Muscle layer of duodenum (tissue), 2 donors: Measurements from ENCODE around the gene CALB2.

Source experiments
- H3K27ac ChIP-seq: one replicate; pipeline ENCODE4 v1.7.0; 2013; ENCODE audit warnings: mild to moderate bottlenecking, low read length
- H3K27me3 ChIP-seq: one replicate; pipeline ENCODE4 v1.7.0; 2013; ENCODE audit warnings: low read depth, mild to moderate bottlenecking, control low read depth, low read length
- H3K36me3 ChIP-seq, 2 donors: one replicate each; pipeline ENCODE4 v1.7.0; 2013; ENCODE audit warnings: low read length in 2 of 2, control low read depth in 1 of 2, mild to moderate bottlenecking in 1 of 2; ENCODE audit not compliant: insufficient read depth in 2 of 2, control insufficient read depth in 1 of 2
- H3K4me1 ChIP-seq, 2 donors: one replicate each; pipeline ENCODE4 v1.7.0; 2013; ENCODE audit warnings: low read length in 2 of 2, mild to moderate bottlenecking in 2 of 2, control low read depth in 1 of 2, moderate library complexity in 1 of 2; ENCODE audit not compliant: insufficient read depth in 2 of 2, control insufficient read depth in 1 of 2
- H3K4me3 ChIP-seq, 2 donors: one replicate each; pipeline ENCODE4 v1.7.0; 2013; ENCODE audit warnings: low read length in 2 of 2, low read depth in 1 of 2, mild to moderate bottlenecking in 1 of 2
- H3K9me3 ChIP-seq, 2 donors: one replicate each; pipeline ENCODE4 v1.7.0; 2013; ENCODE audit warnings: low read length in 2 of 2, control low read depth in 1 of 2, mild to moderate bottlenecking in 1 of 2; ENCODE audit not compliant: control insufficient read depth in 1 of 2
- donor health status: healthy.

Gene CALB2

DNA sequence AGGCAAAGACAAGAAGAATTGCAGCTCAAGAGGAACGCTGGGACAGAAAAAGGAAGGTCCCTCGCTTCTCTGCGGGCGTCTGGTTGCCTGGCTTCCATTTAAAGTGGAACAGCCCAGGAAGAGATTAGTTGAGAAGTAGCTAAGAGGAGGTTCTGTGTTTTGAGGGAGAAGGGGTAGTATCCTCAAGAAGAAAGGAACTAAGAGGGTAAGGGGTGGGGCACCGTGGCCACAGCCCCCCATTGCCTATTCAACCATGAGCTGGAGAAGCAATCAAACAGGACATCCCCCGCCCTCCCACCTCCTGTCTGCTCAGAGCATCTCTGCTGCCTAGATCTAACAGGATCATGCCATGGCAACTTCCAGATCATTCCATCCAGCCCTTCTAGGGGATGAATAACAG lies 18.1 kb upstream of the CALB2 start:
- Histone ChIP-seq H3K4me3 (no peak overlapping the region), H3K36me3 (no peaks in the 10 kb centered on the region), H3K27me3 (peaks cover 7% of the 10 kb centered on the region), H3K27ac (no peak overlapping the region), H3K4me1 (no peaks in the 10 kb centered on the region), H3K9me3 (peaks cover 0 to 3% of the 10 kb centered on the region in 2 donors)

GRCh38 chr16:71341881-71342280 lies 16.6 kb upstream of the CALB2 start:
- H3K36me3 ChIP-seq = no peaks in the 10 kb centered on the region
- no peak overlapping the region for H3K27ac ChIP-seq
- H3K4me1 ChIP-seq = no peaks in the 10 kb centered on the region
- no peaks in the 10 kb centered on the region for H3K9me3 ChIP-seq
- H3K4me3 ChIP-seq = no peak overlapping the region
- peaks cover 7% of the 10 kb centered on the region for H3K27me3 ChIP-seq

GRCh38 chr16:71343078-71343477 lies 15.4 kb upstream of the CALB2 start:
- H3K36me3 ChIP-seq = no peaks in the 10 kb centered on the region
- peaks cover 7% of the 10 kb centered on the region for H3K27me3 ChIP-seq

DNA sequence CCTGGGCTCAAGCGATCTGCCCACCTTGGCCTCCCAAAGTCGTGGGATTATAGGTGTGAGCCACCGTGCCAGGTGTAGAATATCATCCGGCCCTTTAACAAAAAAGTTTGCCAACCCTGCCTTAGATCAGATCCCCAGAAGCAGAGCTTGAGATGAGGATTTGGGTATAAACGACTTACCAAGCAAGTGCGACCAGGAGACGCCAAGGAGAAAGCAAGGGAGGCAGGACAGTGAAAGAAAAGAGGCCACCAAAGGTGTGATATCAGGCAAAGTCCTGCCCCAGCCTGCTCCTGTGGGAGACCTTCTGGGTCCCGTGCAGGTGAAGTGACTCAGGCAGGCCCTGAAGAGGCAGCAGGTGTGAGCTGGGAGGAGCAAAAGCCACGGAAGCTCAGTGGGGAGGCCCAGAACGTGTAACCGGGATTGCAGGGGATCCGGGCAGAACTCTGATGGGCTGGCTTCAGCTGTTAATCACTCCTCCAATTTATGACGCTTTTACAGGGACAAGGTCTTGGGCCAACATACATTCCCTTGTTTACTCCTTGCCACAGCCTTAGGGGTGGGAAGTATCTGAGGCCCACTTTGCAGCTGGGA lies 14.1 kb upstream of the CALB2 start:
- Histone ChIP-seq H3K4me3 (no peak overlapping the region), H3K4me1 (no peaks in the 10 kb centered on the region), H3K36me3 (no peaks in the 10 kb centered on the region), H3K9me3 (no peaks in the 10 kb centered on the region), H3K27ac (no peak overlapping the region), H3K27me3 (no peaks in the 10 kb centered on the region)

More at GRCh38 chr16:71343078-71343477, 15.4 kb upstream of the CALB2 start:
- no peaks in the 10 kb centered on the region for H3K9me3 ChIP-seq
- H3K4me1 ChIP-seq = no peaks in the 10 kb centered on the region
- no peak overlapping the region for H3K27ac ChIP-seq
- H3K4me3 ChIP-seq = no peak overlapping the region

GRCh38 chr16:71345031-71345430 lies 13.5 kb upstream of the CALB2 start:
- Histone ChIP-seq H3K4me1 (no peaks in the 10 kb centered on the region), H3K9me3 (no peaks in the 10 kb centered on the region), H3K4me3 (no peak overlapping the region), H3K27ac (no peak overlapping the region), H3K36me3 (no peaks in the 10 kb centered on the region), H3K27me3 (no peaks in the 10 kb centered on the region)

GRCh38 chr16:71347146-71347545 lies 11.4 kb upstream of the CALB2 start:
- no peaks in the 10 kb centered on the region for H3K9me3 ChIP-seq
- no peaks in the 10 kb centered on the region for H3K36me3 ChIP-seq
- no peak overlapping the region for H3K27ac ChIP-seq
- H3K4me1 ChIP-seq = no peaks in the 10 kb centered on the region
- no peaks in the 10 kb centered on the region for H3K27me3 ChIP-seq
- no peak overlapping the region for H3K4me3 ChIP-seq

DNA sequence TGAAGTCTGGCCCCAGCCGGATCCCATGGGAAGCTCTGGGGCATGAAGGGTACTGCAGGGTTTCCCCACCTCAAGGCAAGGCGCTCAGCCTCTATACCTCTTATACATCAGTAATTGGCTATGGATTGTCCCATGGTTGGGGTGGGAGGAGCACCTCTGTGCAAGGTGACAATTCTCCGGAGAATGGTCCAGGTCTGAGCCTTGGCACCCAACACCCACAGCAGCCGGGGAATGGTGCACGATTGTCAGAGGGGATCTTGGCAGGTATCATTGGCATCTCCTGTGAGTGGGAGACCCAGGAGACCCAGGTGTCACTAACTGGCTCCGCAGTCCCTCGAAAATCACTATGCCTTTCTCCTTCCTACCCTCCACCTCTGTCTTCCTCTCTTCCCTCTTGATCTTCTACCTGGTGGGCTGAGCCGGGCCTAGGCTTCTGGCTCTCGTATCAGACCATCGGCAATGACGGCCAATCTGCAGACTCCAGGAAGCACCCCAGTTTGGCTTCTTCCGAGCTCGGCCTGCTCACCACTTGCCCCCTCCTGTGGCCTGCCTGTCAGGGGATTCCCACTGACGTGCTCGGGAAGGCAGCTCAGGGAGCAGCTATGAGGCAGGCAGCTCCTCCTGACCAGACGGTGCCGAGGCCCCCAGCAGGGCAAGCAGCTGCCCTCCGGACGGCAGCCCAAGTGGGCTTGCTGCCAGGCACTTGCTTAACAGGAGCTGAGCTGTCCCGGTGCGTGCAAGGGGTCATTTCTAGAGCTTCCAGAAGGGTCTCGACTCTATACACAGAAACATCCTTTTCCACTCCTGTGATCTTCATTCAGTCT lies 10.0 kb upstream of the CALB2 start:
- Histone ChIP-seq H3K27me3 (no peaks in the 10 kb centered on the region), H3K4me1 (no peaks in the 10 kb centered on the region), H3K27ac (no peak overlapping the region), H3K4me3 (no peak overlapping the region), H3K36me3 (no peaks in the 10 kb centered on the region), H3K9me3 (no peaks in the 10 kb centered on the region)

DNA sequence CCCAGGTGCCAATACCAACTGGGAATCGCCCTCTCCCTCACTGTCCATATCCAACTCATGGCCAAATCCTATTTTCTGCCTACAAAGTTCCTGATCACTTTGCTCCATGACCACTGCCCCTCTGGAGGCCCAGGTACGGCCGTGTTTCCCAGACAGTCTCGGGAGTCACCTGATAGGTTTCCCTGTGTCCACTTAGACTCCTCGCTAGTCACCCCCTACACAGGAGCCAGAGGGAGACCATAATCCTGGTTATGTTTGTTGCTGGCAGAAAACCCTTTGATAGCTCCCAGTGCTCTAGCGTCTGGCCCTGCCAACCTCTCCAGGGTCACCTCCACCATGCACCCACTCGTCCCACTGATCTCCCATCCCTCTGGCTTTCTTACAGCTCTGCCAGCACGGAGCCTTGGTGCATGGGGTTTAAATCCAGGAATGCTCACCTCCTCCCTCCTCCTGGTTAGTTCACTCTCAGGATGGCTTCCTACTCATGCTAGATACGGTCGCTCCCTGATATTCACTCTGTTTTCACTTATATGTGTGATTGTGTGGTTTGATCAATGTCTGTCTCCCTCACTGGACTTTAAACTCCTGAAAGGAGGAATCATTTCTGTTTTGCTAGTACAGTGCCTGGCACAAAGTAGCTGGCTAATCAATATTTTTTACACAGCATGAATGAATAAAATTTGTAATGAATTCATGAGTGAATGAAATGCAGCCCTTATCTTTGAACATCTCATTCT lies 7.5 kb upstream of the CALB2 start:
- Histone ChIP-seq H3K4me1 (no peaks in the 10 kb centered on the region), H3K36me3 (no peaks in the 10 kb centered on the region), H3K27ac (no peak overlapping the region), H3K27me3 (no peaks in the 10 kb centered on the region), H3K4me3 (no peak overlapping the region), H3K9me3 (no peaks in the 10 kb centered on the region)

DNA sequence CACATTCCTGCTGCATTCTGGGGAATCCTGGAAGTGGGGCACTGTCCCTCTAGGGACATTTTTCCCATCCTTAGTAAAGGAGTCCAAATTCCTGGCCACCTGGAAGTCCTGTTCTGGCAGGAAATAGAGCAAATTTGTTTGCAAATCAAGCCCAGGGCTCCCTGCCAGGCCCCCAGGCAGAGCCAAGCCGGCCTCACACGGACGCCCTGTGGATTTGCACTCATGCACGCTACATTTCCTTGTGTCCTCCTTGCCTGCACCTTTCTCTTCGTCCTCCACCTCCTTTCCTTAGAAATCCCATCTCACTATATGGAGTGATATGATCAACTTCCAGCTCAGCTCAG lies 7.0 kb upstream of the CALB2 start:
- Histone ChIP-seq H3K4me3 (no peak overlapping the region), H3K4me1 (no peaks in the 10 kb centered on the region), H3K36me3 (no peaks in the 10 kb centered on the region), H3K9me3 (no peaks in the 10 kb centered on the region), H3K27me3 (no peaks in the 10 kb centered on the region), H3K27ac (no peak overlapping the region)

DNA sequence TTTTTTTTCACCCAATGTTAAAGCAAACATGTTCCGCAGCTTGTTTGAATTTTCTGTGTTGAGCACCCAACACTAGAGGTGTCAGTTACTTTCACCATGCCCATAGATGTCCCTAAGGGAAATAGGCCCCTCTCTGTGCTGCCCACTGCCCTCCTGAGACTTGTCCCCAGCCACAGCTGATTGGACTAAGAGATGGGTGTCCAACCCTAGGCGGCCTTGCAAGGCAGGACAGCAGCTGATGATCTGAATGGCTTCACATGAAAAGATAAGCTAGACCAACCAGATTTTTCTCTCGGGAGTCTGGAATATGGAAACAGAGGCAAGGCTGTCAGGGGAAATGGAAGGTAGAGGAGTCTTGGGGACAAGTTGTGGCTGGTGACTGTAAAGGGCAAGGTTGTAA lies 6.1 kb upstream of the CALB2 start:
- no peaks in the 10 kb centered on the region for H3K9me3 ChIP-seq
- H3K4me3 ChIP-seq = no peak overlapping the region
- H3K27me3 ChIP-seq = no peaks in the 10 kb centered on the region
- H3K4me1 ChIP-seq = no peaks in the 10 kb centered on the region
- H3K36me3 ChIP-seq = no peaks in the 10 kb centered on the region
- H3K27ac ChIP-seq = no peak overlapping the region

DNA sequence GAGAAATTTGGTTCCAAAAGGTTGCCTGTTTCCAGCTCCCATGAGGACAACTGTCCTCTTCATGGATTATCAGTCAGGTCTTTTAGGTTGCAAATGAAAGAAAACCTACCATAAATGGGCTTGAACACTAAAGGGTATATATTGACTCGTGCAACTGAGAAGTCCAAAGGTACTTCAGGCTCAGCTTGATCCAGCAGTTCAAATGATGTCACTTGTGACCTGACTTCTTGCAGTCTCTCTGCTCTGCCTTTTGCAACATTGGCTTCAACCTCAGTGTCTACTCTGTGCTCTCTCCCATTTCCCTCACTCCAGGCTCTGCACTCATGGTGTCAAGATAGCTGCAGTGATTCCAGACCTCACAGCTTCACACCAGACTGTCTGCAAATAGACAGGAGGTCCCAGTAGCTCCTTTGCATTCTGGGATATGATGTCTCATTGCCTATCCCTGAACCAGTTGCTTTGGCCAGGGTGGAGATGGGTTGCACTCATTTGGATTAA lies 5.5 kb upstream of the CALB2 start:
- Histone ChIP-seq H3K27ac (no peak overlapping the region), H3K36me3 (no peaks in the 10 kb centered on the region), H3K27me3 (no peaks in the 10 kb centered on the region), H3K4me1 (peaks cover 0 to 4% of the 10 kb centered on the region in 2 donors), H3K9me3 (no peaks in the 10 kb centered on the region), H3K4me3 (no peak overlapping the region)
